Measurements from ENCODE around the gene ACAD10.

DNA sequence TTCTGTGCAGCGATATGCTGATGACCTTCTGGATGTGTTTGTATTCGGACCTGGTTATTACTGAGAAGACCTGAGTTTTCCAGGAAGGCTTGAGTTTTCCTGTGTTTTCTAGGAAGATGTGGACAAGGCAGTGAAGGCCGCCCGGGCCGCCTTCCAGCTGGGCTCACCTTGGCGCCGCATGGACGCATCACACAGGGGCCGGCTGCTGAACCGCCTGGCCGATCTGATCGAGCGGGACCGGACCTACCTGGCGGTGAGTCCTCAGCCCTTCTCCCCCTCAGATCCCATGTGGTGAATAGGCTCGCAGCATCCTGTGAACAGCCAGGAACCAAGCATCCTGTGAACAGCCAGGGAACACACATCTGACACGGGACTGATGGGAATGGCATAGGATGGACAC is 97.2 kb downstream of the ACAD10 start:
- TF ChIP-seq TAF1 (IDR thresholded peaks at IDR 0.05; ENCODE audit: low read depth), result no peak
- TF ChIP-seq CEBPB (IDR thresholded peaks at IDR 0.05), result no peak
- TF ChIP-seq, protein P1, sequence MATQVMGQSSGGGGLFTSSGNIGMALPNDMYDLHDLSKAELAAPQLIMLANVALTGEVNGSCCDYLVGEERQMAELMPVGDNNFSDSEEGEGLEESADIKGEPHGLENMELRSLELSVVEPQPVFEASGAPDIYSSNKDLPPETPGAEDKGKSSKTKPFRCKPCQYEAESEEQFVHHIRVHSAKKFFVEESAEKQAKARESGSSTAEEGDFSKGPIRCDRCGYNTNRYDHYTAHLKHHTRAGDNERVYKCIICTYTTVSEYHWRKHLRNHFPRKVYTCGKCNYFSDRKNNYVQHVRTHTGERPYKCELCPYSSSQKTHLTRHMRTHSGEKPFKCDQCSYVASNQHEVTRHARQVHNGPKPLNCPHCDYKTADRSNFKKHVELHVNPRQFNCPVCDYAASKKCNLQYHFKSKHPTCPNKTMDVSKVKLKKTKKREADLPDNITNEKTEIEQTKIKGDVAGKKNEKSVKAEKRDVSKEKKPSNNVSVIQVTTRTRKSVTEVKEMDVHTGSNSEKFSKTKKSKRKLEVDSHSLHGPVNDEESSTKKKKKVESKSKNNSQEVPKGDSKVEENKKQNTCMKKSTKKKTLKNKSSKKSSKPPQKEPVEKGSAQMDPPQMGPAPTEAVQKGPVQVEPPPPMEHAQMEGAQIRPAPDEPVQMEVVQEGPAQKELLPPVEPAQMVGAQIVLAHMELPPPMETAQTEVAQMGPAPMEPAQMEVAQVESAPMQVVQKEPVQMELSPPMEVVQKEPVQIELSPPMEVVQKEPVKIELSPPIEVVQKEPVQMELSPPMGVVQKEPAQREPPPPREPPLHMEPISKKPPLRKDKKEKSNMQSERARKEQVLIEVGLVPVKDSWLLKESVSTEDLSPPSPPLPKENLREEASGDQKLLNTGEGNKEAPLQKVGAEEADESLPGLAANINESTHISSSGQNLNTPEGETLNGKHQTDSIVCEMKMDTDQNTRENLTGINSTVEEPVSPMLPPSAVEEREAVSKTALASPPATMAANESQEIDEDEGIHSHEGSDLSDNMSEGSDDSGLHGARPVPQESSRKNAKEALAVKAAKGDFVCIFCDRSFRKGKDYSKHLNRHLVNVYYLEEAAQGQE (IDR thresholded peaks at IDR 0.05; ENCODE audit: low read depth), result no peak
